Liver (tissue), 3 donors: ENCODE data around the gene ACOXL.

Experiments used
- GABPA ChIP-seq, 2 donors: IDR thresholded peaks in 1 of 2; conservative IDR thresholded peaks in 1 of 2; 2 replicates each; pipeline ENCODE4 v1.6.1; 2016; ENCODE audit warnings: antibody characterized with exemption in 2 of 2, mild to moderate bottlenecking in 1 of 2, moderate library complexity in 1 of 2
- TAF1 ChIP-seq: conservative IDR thresholded peaks from 2 replicates; pipeline ENCODE4 v1.6.1; 2016; ENCODE audit warnings: antibody characterized with exemption, mild to moderate bottlenecking
- TF ChIP-seq, protein P1 (sequence below): fragments of 150-350 bp; IDR thresholded peaks from 2 replicates; pipeline ENCODE4 v1.5.1; 2017; ENCODE audit warnings: improper control_type of control experiment, low read depth, low read length; ENCODE audit not compliant: missing input control
- donor health status: healthy.
- donor health status: healthy.

DNA sequence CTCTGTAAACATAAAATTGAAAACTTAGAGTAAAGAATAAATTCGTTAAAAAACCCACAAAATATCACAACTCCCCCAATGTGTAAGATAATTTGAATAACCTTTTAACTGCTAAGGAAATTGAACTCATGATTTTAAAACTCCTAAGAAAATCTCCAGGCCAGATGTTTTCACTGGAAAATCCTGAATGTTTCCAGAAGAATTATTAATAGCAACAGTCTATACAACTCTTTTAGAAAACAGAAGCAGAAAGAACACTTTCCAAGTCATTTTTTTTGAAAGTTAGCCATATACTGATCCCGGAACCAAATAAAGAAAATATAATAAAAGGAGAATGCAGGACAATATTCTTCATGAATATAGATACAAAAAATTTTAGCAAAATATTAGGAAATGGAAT lies 165.6 kb downstream of the ACOXL start:
- TF ChIP-seq, protein P1, sequence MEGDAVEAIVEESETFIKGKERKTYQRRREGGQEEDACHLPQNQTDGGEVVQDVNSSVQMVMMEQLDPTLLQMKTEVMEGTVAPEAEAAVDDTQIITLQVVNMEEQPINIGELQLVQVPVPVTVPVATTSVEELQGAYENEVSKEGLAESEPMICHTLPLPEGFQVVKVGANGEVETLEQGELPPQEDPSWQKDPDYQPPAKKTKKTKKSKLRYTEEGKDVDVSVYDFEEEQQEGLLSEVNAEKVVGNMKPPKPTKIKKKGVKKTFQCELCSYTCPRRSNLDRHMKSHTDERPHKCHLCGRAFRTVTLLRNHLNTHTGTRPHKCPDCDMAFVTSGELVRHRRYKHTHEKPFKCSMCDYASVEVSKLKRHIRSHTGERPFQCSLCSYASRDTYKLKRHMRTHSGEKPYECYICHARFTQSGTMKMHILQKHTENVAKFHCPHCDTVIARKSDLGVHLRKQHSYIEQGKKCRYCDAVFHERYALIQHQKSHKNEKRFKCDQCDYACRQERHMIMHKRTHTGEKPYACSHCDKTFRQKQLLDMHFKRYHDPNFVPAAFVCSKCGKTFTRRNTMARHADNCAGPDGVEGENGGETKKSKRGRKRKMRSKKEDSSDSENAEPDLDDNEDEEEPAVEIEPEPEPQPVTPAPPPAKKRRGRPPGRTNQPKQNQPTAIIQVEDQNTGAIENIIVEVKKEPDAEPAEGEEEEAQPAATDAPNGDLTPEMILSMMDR = no peak
- no peak for TF ChIP-seq GABPA (IDR thresholded peaks at IDR 0.05 in 1 of 2, conservative IDR thresholded peaks at IDR 0.05 in 1 of 2)
- TF ChIP-seq TAF1 = no peak
